Measurements from ENCODE around the gene RIMS3. TPM values are rescaled to one million over a fixed set of nuclear protein-coding genes. Genes with fewer than 3 reads are reported as not detected.

The RIMS3 gene
- total RNA-seq, 1 experiment from 2014 or later = 13.7 TPM

GRCh38 chr1:40638097-40639036 lies 27.1 kb downstream of the RIMS3 start:
- DNase-seq = no peak
- no peaks in the 10 kb centered on the region for H3K23me2 ChIP-seq (ENCODE audit: insufficient read length, low read depth, low read length, poor library complexity, severe bottlenecking)

More at GRCh38 chr1:40638097-40639036, 27.1 kb downstream of the RIMS3 start:
- H3K79me2 ChIP-seq (ENCODE audit: insufficient read depth, low read length) = no peaks in the 10 kb centered on the region
- H3K27ac ChIP-seq (ENCODE audit: insufficient read length, low read depth, low read length) = no peak overlapping the region
- no CpG with 5 or more reads among the region's 8 CpGs for WGBS (ENCODE audit: extremely low coverage, insufficient read length, low lambda C conversion rate)
- no peak for TF ChIP-seq CTCF (conservative IDR thresholded peaks at IDR 0.05)
- no peak overlapping the region for H2BK12ac ChIP-seq (ENCODE audit: insufficient read length, low read depth, low read length)
- no peak overlapping the region for H2AFZ ChIP-seq (ENCODE audit: low read length)
- 0 out of 4 replicates have a peak, but pooled peaks cover 0 to 2% of the 10 kb centered on the region in 2 experiments for H3K4me1 Mint-ChIP-seq
- no peaks in the 10 kb centered on the region for H3K9me3 Mint-ChIP-seq
- no peak overlapping the region for H3K18ac ChIP-seq (ENCODE audit: insufficient read length, low read depth, low read length)
- no peak overlapping the region for H2BK5ac ChIP-seq (ENCODE audit: insufficient read length, low read length)
- no peak overlapping the region for H2AK5ac ChIP-seq (ENCODE audit: insufficient read length, low read length)
- H3K4me1 ChIP-seq (ENCODE audit: insufficient read depth, low read length) = no peaks in the 10 kb centered on the region
- H3K9me3 ChIP-seq (ENCODE audit: control insufficient read depth, low read depth, low read length) = no peaks in the 10 kb centered on the region
- H3K27me3 ChIP-seq (ENCODE audit: insufficient read depth, low read length) = no peaks in the 10 kb centered on the region
- no peak overlapping the region for H3K4me3 Mint-ChIP-seq
- H3K27me3 Mint-ChIP-seq (ENCODE audit: low read depth) = no peaks in the 10 kb centered on the region
- no peak overlapping the region for H3K4ac ChIP-seq (ENCODE audit: low read depth, low read length)
- no peak overlapping the region for H3K14ac ChIP-seq (ENCODE audit: insufficient read depth, low read length)
- H3K23ac ChIP-seq (ENCODE audit: insufficient read length, low read depth, low read length) = no peak overlapping the region
- H3K79me1 ChIP-seq (ENCODE audit: insufficient read depth, low read depth, low read length, poor library complexity, severe bottlenecking) = no peaks in the 10 kb centered on the region
- no peak overlapping the region for H3K27ac Mint-ChIP-seq
- H2BK120ac ChIP-seq (ENCODE audit: low read depth, low read length, poor library complexity, severe bottlenecking) = no peak overlapping the region
- H3K4me2 ChIP-seq (ENCODE audit: insufficient read depth, insufficient read length, low read length) = no peak overlapping the region
- no peak overlapping the region for H3T11ph ChIP-seq (ENCODE audit: low read length)
- no peak overlapping the region for H4K8ac ChIP-seq (replicated peaks; ENCODE audit: insufficient read length, low read depth, low read length)
- H2BK15ac ChIP-seq (ENCODE audit: low read depth, low read length) = no peak overlapping the region
- no peak overlapping the region for H3K56ac ChIP-seq (ENCODE audit: insufficient read length, low read depth, low read length)
- H3K36me3 Mint-ChIP-seq (ENCODE audit: insufficient read depth in 1 of 3, low read depth in 3 of 3) = peaks cover 2 to 14% (median 5%) of the 10 kb centered on the region in 3 experiments; a peak in 4 of 7 replicates
- H4K20me1 ChIP-seq (ENCODE audit: control insufficient read depth, insufficient read depth, insufficient read length) = no peaks in the 10 kb centered on the region
- H4K91ac ChIP-seq (ENCODE audit: insufficient read length, low read depth, low read length) = no peak overlapping the region
- H3K9ac ChIP-seq (ENCODE audit: extremely low read depth, insufficient read length, low read length) = no peak overlapping the region
- H2BK20ac ChIP-seq (ENCODE audit: low read depth, low read length, poor library complexity, severe bottlenecking) = no peak overlapping the region
- H4K5ac ChIP-seq (ENCODE audit: insufficient read length, low read depth, low read length) = no peak overlapping the region
